Right lobe of liver (tissue), 6 donors: ENCODE data around the gene PIEZO2. TPM values are rescaled to one million over a fixed set of nuclear protein-coding genes. Genes with fewer than 3 reads are reported as not detected.

ENCODE experiments used
- ATAC-seq, 4 donors: fragments of 200-7000 bp; cut with Tn5 transposase; one replicate each; pipeline ENCODE4 v1.9.1; 2020; ENCODE audit warnings: mild to moderate bottlenecking in 4 of 4, moderate library complexity in 4 of 4
- DNase-seq, 3 donors: peaks; one replicate each; pipeline ENCODE4 v3.0.0-alpha.2; 2020
- H3K27ac ChIP-seq, 3 donors: fragments of 200-600 bp; one replicate each; pipeline ENCODE4 v1.8.0; 2022
- H3K27me3 ChIP-seq, 2 donors: fragments of 200-600 bp; one replicate each; pipeline ENCODE4 v1.8.0; 2022
- H3K36me3 ChIP-seq, 4 donors: fragments of 200-600 bp; sonication (generic) in 1 of 4; one replicate each; pipeline versions ENCODE4 v1.5.1 to v1.8.0; 2017 to 2022; ENCODE audit warnings: control low read depth in 1 of 4
- H3K4me1 ChIP-seq, 4 donors: fragments of 200-600 bp; sonication (generic) in 1 of 4; one replicate each; pipeline versions ENCODE4 v1.5.1 to v1.8.0; 2017 to 2022; ENCODE audit warnings: control low read depth in 1 of 4
- H3K4me3 ChIP-seq, 3 donors: fragments of 200-600 bp; one replicate each; pipeline ENCODE4 v1.8.0; 2022
- H3K9me3 ChIP-seq, 4 donors: fragments of 200-600 bp; sonication (generic) in 1 of 4; one replicate each; pipeline versions ENCODE4 v1.5.1 to v1.8.0; 2017 to 2022; ENCODE audit warnings: control low read depth in 1 of 4
- CTCF ChIP-seq, 4 donors: fragments of 200-600 bp in 3 of 4; fragments of 450-650 bp in 1 of 4; IDR thresholded peaks; one replicate each; pipeline versions ENCODE4 v1.5.1 to v1.8.0; 2016 to 2022; ENCODE audit warnings: antibody characterized with exemption in 4 of 4, mild to moderate bottlenecking in 2 of 4
- POLR2A ChIP-seq: fragments of 450-650 bp; IDR thresholded peaks from one replicate; pipeline ENCODE4 v1.6.1; 2017; ENCODE audit warnings: antibody characterized with exemption, mild to moderate bottlenecking
- WGBS: methylation state at CpG from one replicate; pipeline ENCODE4 v1.1.6; 2018; ENCODE audit warnings: low coverage, low lambda C conversion rate; ENCODE audit not compliant: insufficient coverage; ENCODE audit errors: missing lambda C conversion rate; 5-methylcytosine and 5-hydroxymethylcytosine counted together
- intact Hi-C, 2 donors: fragments of 100-400 bp; cut with DNase I; formaldehyde crosslinking; loops; one replicate each; pipeline versions ENCODE4 v1.11.2 to v1.14.1; 2022
- total RNA-seq, 6 experiments: library from RNA; depleted of rRNA in 2 of 6; stranded (reverse); fragments of >200 nt in 2 of 6; fragmentation: NEBNext Ultra II Directional in 3 of 6; extraction: Animal tissue kit (Norgen Biotek cat#: 25700) in 3 of 6; gene quantifications; one replicate each; pipeline versions ENCODE4 v1.1.0 to v1.2.4, GENCODE V29; 2016 to 2023
- donor health status: DM: no; HTN: yes; CAD: no.
- donor health status: DM: no; HTN: no; CAD: no.
- donor health status: DM: no; HTN: no; CAD: no.
- donor health status: DM: no; HTN: yes; CAD: no.
- donor health status: DM: no; HTN: yes; CAD: no.

PIEZO2 gene
- total RNA-seq, 6 experiments from 2014 or later = 6.6 to 16.9 (median 10.1) TPM

- Histone ChIP-seq H3K36me3 (no peaks in the 10 kb centered on the region), H3K27ac (no peak overlapping the region), H3K9me3 (no peaks in the 10 kb centered on the region), H3K4me1 (no peaks in the 10 kb centered on the region), H3K27me3 (no peaks in the 10 kb centered on the region), H3K4me3 (no peak overlapping the region)
- no peak for DNase-seq
- 62% methylated on average over 9 of the region's 9 CpGs for WGBS
- no peak for ATAC-seq
- TF ChIP-seq CTCF (IDR thresholded peaks at IDR 0.05) (no peak), POLR2A (no peak)
- intact Hi-C loops = no loop called here
Observed at GRCh38 chr18:10663750-10664149, 485.6 kb downstream of the PIEZO2 start.

DNA sequence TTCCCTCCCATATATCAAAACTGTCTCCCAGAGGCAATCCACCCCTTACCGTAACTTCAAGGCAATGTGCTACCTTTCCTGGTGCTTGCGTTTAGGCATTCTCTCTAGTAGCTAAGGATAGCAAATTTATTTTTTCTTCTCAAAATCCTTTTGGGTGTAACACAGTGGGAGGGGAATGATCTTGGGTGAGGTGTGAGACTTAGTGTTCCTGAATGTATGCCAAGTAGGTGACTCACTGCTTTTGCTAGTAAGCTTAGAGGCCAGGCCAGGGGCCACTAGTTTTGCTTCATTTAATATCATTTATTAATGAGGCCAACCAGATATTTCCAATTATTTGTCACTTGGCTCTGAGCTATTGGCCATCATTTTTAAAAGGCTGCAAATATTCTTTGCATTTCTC is 488.1 kb downstream of the PIEZO2 start:
- no peaks in the 10 kb centered on the region for H3K27me3 ChIP-seq
- ATAC-seq = no peak

DNA sequence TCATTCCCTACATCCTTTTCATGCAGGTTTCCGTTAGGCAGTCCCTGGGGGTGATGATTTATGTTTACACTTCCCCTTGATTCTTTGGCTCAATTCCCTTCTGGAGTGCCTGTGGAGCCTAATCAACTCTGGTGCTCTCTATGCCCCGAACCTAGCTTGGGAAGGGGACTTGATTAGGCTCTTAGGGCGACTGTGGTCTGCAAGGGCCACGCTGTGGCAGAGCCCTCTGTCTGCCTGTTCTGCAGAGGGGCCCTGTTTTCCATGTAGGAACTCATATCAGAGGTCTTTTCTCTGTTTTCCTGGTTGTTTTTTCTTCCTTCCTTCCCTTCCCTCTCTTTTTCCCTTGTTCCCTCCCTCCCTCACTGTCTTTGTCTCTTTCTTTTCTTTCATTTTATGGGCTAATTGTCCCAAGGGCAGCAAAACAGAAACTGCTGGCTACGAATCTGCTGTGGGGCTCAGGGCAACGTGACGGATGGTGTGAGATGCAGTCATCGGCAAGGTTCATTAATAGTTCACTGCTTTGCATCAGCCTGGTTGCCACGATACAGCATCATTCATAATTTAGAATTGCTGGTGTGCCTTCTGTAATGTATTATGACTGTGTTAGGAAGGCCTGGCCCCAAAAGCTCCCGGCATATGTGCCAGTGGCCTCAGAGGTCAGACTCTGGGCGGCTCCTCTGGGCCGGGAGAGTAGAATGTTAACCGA is 489.0 kb downstream of the PIEZO2 start:
- 44% methylated on average over 11 of the region's 13 CpGs for WGBS
- Histone ChIP-seq H3K27me3 (no peaks in the 10 kb centered on the region), H3K9me3 (no peaks in the 10 kb centered on the region), H3K4me1 (no peaks in the 10 kb centered on the region), H3K4me3 (no peak overlapping the region), H3K36me3 (no peaks in the 10 kb centered on the region), H3K27ac (no peak overlapping the region)
- DNase-seq (no peak), ATAC-seq (no peak)
- intact Hi-C loops = no loop called here
- TF ChIP-seq POLR2A (no peak), CTCF (IDR thresholded peaks at IDR 0.05) (no peak)

More for the DNA sequence above, 488.1 kb downstream of the PIEZO2 start:
- intact Hi-C loops = no loop called here
- Histone ChIP-seq H3K36me3 (no peaks in the 10 kb centered on the region), H3K4me1 (no peaks in the 10 kb centered on the region), H3K4me3 (no peak overlapping the region), H3K27ac (no peak overlapping the region), H3K9me3 (no peaks in the 10 kb centered on the region)
- 100% methylated on average over 1 of the region's 2 CpGs for WGBS
- TF ChIP-seq POLR2A (no peak), CTCF (IDR thresholded peaks at IDR 0.05) (no peak)
- DNase-seq = no peak

- Histone ChIP-seq H3K27ac (no peak overlapping the region), H3K27me3 (no peaks in the 10 kb centered on the region), H3K36me3 (no peaks in the 10 kb centered on the region), H3K9me3 (no peaks in the 10 kb centered on the region), H3K4me1 (no peaks in the 10 kb centered on the region), H3K4me3 (no peak overlapping the region)
- no peak for DNase-seq
- WGBS = 52% methylated on average over 4 of the region's 5 CpGs
- intact Hi-C loops = no loop called here
- TF ChIP-seq CTCF (IDR thresholded peaks at IDR 0.05) (no peak), POLR2A (no peak)
- ATAC-seq = no peak
Observed at GRCh38 chr18:10659594-10659993, 489.8 kb downstream of the PIEZO2 start.
